HepG2 (cell line): ENCODE data around the gene ADI1. TPM values are rescaled to one million over a fixed set of nuclear protein-coding genes. Genes with fewer than 3 reads are reported as not detected.
A peak's percentile ranks its signal among the peaks of the same experiment; 100 is the strongest.

ENCODE experiments used
- AKAP8 ChIP-seq: sonication (generic); formaldehyde crosslinking; IDR thresholded peaks from 2 replicates; pipeline ENCODE4 v1.5.1; 2020; ENCODE audit warnings: mild to moderate bottlenecking, missing genetic modification reagents
- CEBPG ChIP-seq: IDR thresholded peaks from 2 replicates; pipeline ENCODE4 v1.6.1; 2016
- DPF2 ChIP-seq: sonication (generic); formaldehyde crosslinking; IDR thresholded peaks from 2 replicates; pipeline ENCODE4 v1.4.0; 2020; ENCODE audit warnings: mild to moderate bottlenecking, low read depth, missing genetic modification reagents, borderline replicate concordance
- GLI4 ChIP-seq: sonication (generic); formaldehyde crosslinking; IDR thresholded peaks from 2 replicates; pipeline ENCODE4 v1.5.1; 2020; ENCODE audit warnings: missing genetic modification reagents, mild to moderate bottlenecking, moderate library complexity, borderline replicate concordance
- ISL2 ChIP-seq: sonication (generic); formaldehyde crosslinking; IDR thresholded peaks from 2 replicates; pipeline ENCODE4 v1.5.0; 2020; ENCODE audit warnings: missing genetic modification reagents
- KDM5B ChIP-seq: sonication (generic); formaldehyde crosslinking; IDR thresholded peaks from 2 replicates; pipeline ENCODE4 v1.4.0; 2020; ENCODE audit warnings: missing genetic modification reagents, mild to moderate bottlenecking, borderline replicate concordance
- MBD4 ChIP-seq: IDR thresholded peaks from 2 replicates; pipeline ENCODE4 v1.6.1; 2012; ENCODE audit warnings: low read length, inconsistent platforms, borderline replicate concordance
- MBNL3 ChIP-seq: fragments of 250-450 bp; sonication (Bioruptor Pico); conservative IDR thresholded peaks from 2 replicates; pipeline ENCODE4 v1.8.0; 2022; ENCODE audit warnings: mild to moderate bottlenecking, inconsistent platforms
- NR3C1 ChIP-seq: sonication (generic); formaldehyde crosslinking; IDR thresholded peaks from 2 replicates; pipeline ENCODE4 v1.4.0; 2020; ENCODE audit warnings: missing genetic modification reagents
- PCBP2 ChIP-seq: fragments of 200-400 bp; formaldehyde crosslinking; optimal IDR thresholded peaks from 2 replicates; pipeline ENCODE3; 2018; ENCODE audit warnings: low read length, low read depth; ENCODE audit not compliant: poor library complexity, severe bottlenecking
- RFXANK ChIP-seq: IDR thresholded peaks from 2 replicates; pipeline ENCODE4 v1.6.1; 2016
- SATB2 ChIP-seq: sonication (generic); formaldehyde crosslinking; IDR thresholded peaks from 2 replicates; pipeline ENCODE4 v1.5.0; 2020; ENCODE audit warnings: missing genetic modification reagents
- SMARCE1 ChIP-seq: fragments of 450-650 bp; IDR thresholded peaks from 2 replicates; pipeline ENCODE4 v1.6.1; 2017; ENCODE audit warnings: borderline replicate concordance
- SSRP1 ChIP-seq: IDR thresholded peaks from 2 replicates; pipeline ENCODE4 v1.6.1; 2016; ENCODE audit warnings: control low read depth
- STAG1 ChIP-seq: sonication (generic); formaldehyde crosslinking; IDR thresholded peaks from 2 replicates; pipeline ENCODE4 v1.4.0; 2020; ENCODE audit warnings: missing genetic modification reagents
- YEATS2 ChIP-seq: sonication (generic); formaldehyde crosslinking; IDR thresholded peaks from 2 replicates; pipeline ENCODE4 v1.4.0; 2020; ENCODE audit warnings: missing genetic modification reagents, borderline replicate concordance
- ZBTB21 ChIP-seq: sonication (generic); formaldehyde crosslinking; IDR thresholded peaks from 2 replicates; pipeline ENCODE4 v1.4.0; 2020; ENCODE audit warnings: missing genetic modification reagents
- ZBTB7A ChIP-seq: sonication (generic); formaldehyde crosslinking; IDR thresholded peaks from 2 replicates; pipeline ENCODE4 v1.8.0; 2022; ENCODE audit warnings: mild to moderate bottlenecking, missing genetic modification reagents
- ZIK1 ChIP-seq: sonication (generic); formaldehyde crosslinking; IDR thresholded peaks from 2 replicates; pipeline ENCODE4 v1.5.0; 2020; ENCODE audit warnings: mild to moderate bottlenecking, low read depth, missing genetic modification reagents, borderline replicate concordance
- ZNF160 ChIP-seq: sonication (generic); formaldehyde crosslinking; IDR thresholded peaks from 2 replicates; pipeline ENCODE4 v1.8.0; 2022; ENCODE audit warnings: mild to moderate bottlenecking, inconsistent platforms, missing genetic modification reagents
- ZNF543 ChIP-seq: sonication (generic); formaldehyde crosslinking; IDR thresholded peaks from 2 replicates; pipeline ENCODE4 v1.4.0; 2020; ENCODE audit warnings: mild to moderate bottlenecking, missing genetic modification reagents
- ZNF713 ChIP-seq: sonication (generic); formaldehyde crosslinking; IDR thresholded peaks from 2 replicates; pipeline ENCODE4 v1.4.0; 2020; ENCODE audit warnings: mild to moderate bottlenecking, missing genetic modification reagents
- ZNF724P ChIP-seq: sonication (generic); formaldehyde crosslinking; IDR thresholded peaks from 2 replicates; pipeline ENCODE4 v1.8.0; 2022; ENCODE audit warnings: missing genetic modification reagents, borderline replicate concordance
- ZNF782 ChIP-seq: sonication (generic); formaldehyde crosslinking; IDR thresholded peaks from 2 replicates; pipeline ENCODE4 v1.4.0; 2020; ENCODE audit warnings: missing genetic modification reagents, mild to moderate bottlenecking, borderline replicate concordance
- polyA plus RNA-seq, 8 experiments: library from polyadenylated mRNA; depleted of rRNA in 3 of 8; stranded (reverse) in 7 of 8; unstranded in 1 of 8; fragments of >200 nt; fragmentation: Illumina TruSeq in 4 of 8; extraction: Trizol in 4 of 8; gene quantifications; 2 replicates each; pipeline versions ENCODE4 v1.2.1 to v1.2.3, GENCODE V29; 2011 to 2016; ENCODE audit warnings: low read depth in 4 of 8, missing spikeins in 1 of 8, mixed read lengths in 1 of 8; ENCODE audit not compliant: insufficient read depth in 1 of 8
- total RNA-seq, 5 experiments: library from RNA; depleted of rRNA; stranded (reverse); fragments of >200 nt; fragmentation: Illumina TruSeq; extraction: Trizol; gene quantifications; 2 replicates each; pipeline ENCODE4 v1.2.3, GENCODE V29; 2016; ENCODE audit warnings: low read depth in 1 of 5
- TF ChIP-seq, protein P1 (sequence below): sonication (generic); formaldehyde crosslinking; IDR thresholded peaks from 2 replicates; pipeline ENCODE4 v1.4.0; 2020; ENCODE audit warnings: missing genetic modification reagents
- TF ChIP-seq, protein P2 (sequence below): sonication (generic); formaldehyde crosslinking; conservative IDR thresholded peaks from 2 replicates; pipeline ENCODE4 v1.4.0; 2020; ENCODE audit warnings: missing genetic modification reagents
- TF ChIP-seq, protein P3 (sequence below): sonication (generic); formaldehyde crosslinking; IDR thresholded peaks from 2 replicates; pipeline ENCODE4 v1.9.0; 2021; ENCODE audit warnings: missing genetic modification reagents, borderline replicate concordance
- TF ChIP-seq, protein P4 (sequence below): IDR thresholded peaks from 2 replicates; pipeline ENCODE4 v1.6.1; 2016; ENCODE audit warnings: low read depth, borderline replicate concordance

The ADI1 gene
- total and polyA plus RNA-seq, 2 of the 13 experiments (the other 11 are each of a cell fraction or from before 2014, with no cell fraction given), result 28.7 to 123 TPM

DNA sequence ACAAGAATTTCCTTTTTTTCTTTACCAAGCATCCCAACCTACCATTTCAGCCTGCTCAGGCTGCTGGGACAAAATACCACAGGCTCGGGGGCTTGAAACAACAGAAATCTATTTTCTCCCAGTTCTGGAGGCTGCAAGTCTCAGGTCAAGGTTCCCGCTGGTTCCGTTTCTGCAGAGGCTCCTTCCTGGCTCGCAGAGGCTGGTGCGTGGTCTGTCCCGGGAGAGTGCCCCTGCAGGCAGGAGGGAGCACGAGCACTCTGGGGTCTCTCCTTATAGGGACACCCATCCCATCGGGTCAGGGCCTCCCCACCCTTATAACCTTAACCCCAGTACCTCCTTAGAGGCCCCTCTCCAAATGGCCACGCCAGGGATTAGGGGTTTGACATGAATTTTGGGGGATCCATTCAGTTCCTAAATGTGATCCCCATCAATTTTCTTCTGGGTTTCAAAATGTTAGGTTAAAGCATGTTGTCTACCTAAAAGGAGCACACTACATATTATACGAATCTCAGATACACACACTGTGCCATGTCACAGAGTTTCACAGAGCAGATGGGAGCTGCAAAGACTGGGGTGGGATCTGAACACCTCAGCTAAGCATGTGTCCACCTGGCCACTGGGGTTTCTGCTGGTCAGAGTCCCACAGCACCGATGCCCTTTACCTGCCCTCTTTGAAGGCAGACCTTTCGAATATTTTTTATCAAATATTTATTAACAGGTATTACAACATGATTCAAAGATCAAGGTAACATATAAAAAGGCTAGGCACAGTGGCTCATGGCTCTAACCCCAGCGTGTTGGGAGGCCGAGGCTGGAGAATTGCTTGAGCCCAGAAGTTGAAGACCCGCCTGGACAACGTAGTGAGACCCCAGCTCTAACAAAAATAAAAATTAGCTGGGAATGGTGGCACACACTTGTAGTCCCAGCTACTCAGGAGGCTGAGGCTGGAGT is 17.6 kb upstream of the ADI1 start (continued):
- TF ChIP-seq, protein P1, sequence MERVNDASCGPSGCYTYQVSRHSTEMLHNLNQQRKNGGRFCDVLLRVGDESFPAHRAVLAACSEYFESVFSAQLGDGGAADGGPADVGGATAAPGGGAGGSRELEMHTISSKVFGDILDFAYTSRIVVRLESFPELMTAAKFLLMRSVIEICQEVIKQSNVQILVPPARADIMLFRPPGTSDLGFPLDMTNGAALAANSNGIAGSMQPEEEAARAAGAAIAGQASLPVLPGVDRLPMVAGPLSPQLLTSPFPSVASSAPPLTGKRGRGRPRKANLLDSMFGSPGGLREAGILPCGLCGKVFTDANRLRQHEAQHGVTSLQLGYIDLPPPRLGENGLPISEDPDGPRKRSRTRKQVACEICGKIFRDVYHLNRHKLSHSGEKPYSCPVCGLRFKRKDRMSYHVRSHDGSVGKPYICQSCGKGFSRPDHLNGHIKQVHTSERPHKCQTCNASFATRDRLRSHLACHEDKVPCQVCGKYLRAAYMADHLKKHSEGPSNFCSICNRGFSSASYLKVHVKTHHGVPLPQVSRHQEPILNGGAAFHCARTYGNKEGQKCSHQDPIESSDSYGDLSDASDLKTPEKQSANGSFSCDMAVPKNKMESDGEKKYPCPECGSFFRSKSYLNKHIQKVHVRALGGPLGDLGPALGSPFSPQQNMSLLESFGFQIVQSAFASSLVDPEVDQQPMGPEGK (CRISPR knock-in tag), result peak; percentile 44; the same call in 1 of the 2 replicates
- no peak for TF ChIP-seq SATB2 (CRISPR knock-in tag)
- peak; percentile 75 for TF ChIP-seq STAG1
- TF ChIP-seq, protein P2, sequence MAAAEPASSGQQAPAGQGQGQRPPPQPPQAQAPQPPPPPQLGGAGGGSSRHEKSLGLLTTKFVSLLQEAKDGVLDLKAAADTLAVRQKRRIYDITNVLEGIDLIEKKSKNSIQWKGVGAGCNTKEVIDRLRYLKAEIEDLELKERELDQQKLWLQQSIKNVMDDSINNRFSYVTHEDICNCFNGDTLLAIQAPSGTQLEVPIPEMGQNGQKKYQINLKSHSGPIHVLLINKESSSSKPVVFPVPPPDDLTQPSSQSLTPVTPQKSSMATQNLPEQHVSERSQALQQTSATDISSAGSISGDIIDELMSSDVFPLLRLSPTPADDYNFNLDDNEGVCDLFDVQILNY (CRISPR knock-in tag), result no peak
- no peak for TF ChIP-seq NR3C1
- TF ChIP-seq ZBTB7A (CRISPR knock-in tag), result peak; percentile 64; the same call in 1 of the 2 replicates
- no peak for TF ChIP-seq ZBTB21 (CRISPR knock-in tag)
- TF ChIP-seq PCBP2, result no peak
- no peak for TF ChIP-seq ZNF160
- no peak for TF ChIP-seq SMARCE1
- TF ChIP-seq RFXANK (CRISPR knock-in tag), result no peak
- no peak; the same call in 1 of the 2 replicates for TF ChIP-seq ZNF782
- TF ChIP-seq, protein P3, sequence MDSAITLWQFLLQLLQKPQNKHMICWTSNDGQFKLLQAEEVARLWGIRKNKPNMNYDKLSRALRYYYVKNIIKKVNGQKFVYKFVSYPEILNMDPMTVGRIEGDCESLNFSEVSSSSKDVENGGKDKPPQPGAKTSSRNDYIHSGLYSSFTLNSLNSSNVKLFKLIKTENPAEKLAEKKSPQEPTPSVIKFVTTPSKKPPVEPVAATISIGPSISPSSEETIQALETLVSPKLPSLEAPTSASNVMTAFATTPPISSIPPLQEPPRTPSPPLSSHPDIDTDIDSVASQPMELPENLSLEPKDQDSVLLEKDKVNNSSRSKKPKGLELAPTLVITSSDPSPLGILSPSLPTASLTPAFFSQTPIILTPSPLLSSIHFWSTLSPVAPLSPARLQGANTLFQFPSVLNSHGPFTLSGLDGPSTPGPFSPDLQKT, result no peak
- TF ChIP-seq CEBPG (CRISPR knock-in tag), result no peak
- TF ChIP-seq AKAP8 (CRISPR knock-in tag), result no peak
- TF ChIP-seq MBNL3 (CRISPR knock-in tag), result no peak
- peak; percentile 62; the same call in 1 of the 2 replicates for TF ChIP-seq YEATS2 (CRISPR knock-in tag)
- TF ChIP-seq ZNF543 (CRISPR knock-in tag), result 0 out of 2 replicates have a peak, but pooled peaks have one; percentile 31
- TF ChIP-seq ZNF724P (CRISPR knock-in tag), result no peak; the same call in 1 of the 2 replicates
- no peak for TF ChIP-seq KDM5B (CRISPR knock-in tag)
- peak; percentile 14; the same call in 1 of the 2 replicates for TF ChIP-seq DPF2 (CRISPR knock-in tag)
- TF ChIP-seq, protein P4, sequence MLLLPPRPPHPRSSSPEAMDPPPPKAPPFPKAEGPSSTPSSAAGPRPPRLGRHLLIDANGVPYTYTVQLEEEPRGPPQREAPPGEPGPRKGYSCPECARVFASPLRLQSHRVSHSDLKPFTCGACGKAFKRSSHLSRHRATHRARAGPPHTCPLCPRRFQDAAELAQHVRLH (CRISPR knock-in tag), result no peak
- no peak for TF ChIP-seq ZIK1 (CRISPR knock-in tag)
- TF ChIP-seq ZNF713 (CRISPR knock-in tag), result no peak
- no peak for TF ChIP-seq SSRP1
- no peak; the same call in 1 of the 2 replicates for TF ChIP-seq ISL2 (CRISPR knock-in tag)
- TF ChIP-seq GLI4 (CRISPR knock-in tag), result no peak
- no peak for TF ChIP-seq MBD4
